ENCODE measurements around the gene NAV2.

NAV2 gene

DNA sequence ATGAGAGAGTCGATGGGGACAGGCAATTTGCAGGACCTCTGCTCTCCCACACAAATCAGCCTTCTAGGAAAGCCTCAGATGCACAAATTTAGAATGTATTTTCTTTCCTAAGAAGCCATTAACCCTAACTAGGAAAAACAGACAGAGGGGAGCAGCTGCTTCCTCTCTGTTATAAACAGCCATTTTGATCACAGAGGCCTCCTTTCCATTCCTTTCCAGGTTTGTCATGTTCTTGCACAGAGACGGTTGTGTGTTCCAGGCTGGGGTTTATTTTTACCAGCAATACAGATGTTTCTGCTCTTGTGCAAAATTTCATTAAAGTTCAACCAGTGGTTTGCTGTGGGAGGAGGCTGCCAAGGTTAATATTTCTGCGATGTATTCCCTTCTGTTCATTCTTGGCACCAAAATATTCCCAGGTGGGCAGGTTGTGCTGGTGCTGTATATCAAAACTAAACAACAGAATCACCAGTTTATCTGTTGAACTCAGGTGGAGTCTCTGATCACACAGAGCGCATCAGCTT, 90.2 kb downstream of the NAV2 start:
- no peak for DNase-seq (ENCODE audit: low read depth)
- in situ Hi-C loops (cut with HindIII; ENCODE audit: low sequenced_read_pairs), result no loop called here
- no peak overlapping the region for H3K4me3 ChIP-seq (ENCODE audit: low read depth, low read length)
- TF ChIP-seq, protein P1, sequence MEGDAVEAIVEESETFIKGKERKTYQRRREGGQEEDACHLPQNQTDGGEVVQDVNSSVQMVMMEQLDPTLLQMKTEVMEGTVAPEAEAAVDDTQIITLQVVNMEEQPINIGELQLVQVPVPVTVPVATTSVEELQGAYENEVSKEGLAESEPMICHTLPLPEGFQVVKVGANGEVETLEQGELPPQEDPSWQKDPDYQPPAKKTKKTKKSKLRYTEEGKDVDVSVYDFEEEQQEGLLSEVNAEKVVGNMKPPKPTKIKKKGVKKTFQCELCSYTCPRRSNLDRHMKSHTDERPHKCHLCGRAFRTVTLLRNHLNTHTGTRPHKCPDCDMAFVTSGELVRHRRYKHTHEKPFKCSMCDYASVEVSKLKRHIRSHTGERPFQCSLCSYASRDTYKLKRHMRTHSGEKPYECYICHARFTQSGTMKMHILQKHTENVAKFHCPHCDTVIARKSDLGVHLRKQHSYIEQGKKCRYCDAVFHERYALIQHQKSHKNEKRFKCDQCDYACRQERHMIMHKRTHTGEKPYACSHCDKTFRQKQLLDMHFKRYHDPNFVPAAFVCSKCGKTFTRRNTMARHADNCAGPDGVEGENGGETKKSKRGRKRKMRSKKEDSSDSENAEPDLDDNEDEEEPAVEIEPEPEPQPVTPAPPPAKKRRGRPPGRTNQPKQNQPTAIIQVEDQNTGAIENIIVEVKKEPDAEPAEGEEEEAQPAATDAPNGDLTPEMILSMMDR (IDR thresholded peaks at IDR 0.05; ENCODE audit: low read depth, low read length, missing control alignments), result no peak

DNA sequence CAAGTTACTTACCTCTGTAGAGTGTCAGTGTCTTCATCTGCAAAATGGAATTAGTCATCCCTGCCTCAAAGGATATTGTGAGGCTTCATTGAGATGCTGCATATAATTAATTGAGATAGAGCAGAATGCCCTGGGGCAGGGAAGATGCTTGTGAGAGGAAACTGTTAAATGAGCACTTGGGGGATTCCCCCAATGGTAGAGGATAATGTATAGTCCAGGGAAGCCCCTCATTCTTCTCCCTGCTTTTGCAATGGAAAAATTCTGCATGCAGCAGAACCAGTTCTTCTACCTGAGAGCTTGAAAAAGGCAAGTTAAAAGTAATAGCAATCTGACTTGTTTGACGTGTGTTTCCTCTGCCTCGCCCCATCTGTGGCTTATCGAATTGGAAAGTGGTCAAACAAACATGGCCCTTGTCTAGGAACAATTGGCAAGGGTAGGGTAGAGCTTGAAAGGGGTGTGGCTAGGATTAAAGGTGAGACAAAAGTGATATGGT, 90.9 kb downstream of the NAV2 start:
- no peak for DNase-seq (ENCODE audit: low read depth)
- in situ Hi-C loops (cut with HindIII; ENCODE audit: low sequenced_read_pairs), result no loop called here
- H3K4me3 ChIP-seq (ENCODE audit: low read depth, low read length), result no peak overlapping the region
- TF ChIP-seq, protein P1 (IDR thresholded peaks at IDR 0.05; ENCODE audit: low read depth, low read length, missing control alignments), result no peak

DNA sequence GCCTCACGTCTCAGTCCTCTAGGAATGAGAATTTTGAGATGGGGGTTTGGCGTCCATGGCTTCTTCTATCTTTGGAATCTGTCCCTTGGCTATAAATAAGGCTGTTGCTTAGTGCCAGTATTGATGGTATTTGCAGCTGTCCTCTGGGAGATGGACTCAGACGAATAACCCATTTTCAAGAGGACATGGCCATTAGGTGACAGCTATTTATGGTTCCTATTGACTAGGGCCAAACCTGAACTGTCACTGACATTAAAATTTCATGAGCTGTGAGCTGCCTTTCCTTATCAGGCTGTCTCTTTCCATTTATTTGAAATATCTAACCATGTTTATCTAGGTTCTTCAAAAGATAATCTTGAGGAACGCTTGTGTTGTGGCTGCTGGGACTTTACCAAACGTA, 92.7 kb downstream of the NAV2 start:
- no peak overlapping the region for H3K4me3 ChIP-seq (ENCODE audit: low read depth, low read length)
- no peak for DNase-seq (ENCODE audit: low read depth)
- TF ChIP-seq, protein P1 (IDR thresholded peaks at IDR 0.05; ENCODE audit: low read depth, low read length, missing control alignments), result no peak
- in situ Hi-C loops (cut with HindIII; ENCODE audit: low sequenced_read_pairs), result no loop called here

DNA sequence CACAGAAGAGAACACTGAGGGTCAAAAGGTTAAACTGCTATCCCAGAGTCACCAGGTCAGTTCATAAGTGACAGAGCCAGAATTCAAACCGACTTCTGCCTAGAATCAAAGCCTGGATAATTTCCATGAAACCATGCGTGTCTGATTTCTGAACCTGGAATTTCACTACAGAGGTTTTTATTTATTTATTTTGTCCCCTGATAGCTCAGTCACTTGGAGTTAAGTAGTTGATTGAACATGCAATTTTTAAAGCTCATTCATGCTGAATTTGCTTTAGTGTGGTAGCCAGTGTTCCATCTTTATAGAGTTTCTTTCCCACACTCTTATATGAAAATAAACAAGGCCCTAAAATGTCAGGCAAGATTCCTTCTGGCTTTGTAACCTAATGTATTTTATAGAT, 93.2 kb downstream of the NAV2 start:
- peak; percentile 27 for DNase-seq (ENCODE audit: low read depth)
- H3K4me3 ChIP-seq (ENCODE audit: low read depth, low read length), result no peak overlapping the region
- in situ Hi-C loops (cut with HindIII; ENCODE audit: low sequenced_read_pairs), result no loop called here
- TF ChIP-seq, protein P1 (IDR thresholded peaks at IDR 0.05; ENCODE audit: low read depth, low read length, missing control alignments), result no peak

DNA sequence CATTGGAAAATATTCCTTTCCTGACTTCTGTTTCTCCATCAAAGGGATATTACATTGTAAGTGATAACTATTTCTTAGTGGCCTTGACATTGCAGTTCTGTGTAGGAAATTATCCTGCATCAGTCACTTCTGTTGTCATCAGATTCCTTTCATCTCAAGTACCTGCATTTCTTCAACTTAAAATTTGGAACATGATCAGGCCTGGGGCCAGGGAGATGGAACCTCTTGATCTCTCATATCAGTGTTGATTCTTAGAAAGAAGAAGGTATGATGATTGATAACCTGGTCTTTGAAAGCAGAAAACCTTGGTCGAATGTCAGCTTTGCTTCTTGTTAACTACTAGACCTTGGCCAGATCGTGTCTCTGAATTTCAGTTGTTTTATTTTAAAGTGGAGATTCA, 93.6 kb downstream of the NAV2 start:
- TF ChIP-seq, protein P1 (IDR thresholded peaks at IDR 0.05; ENCODE audit: low read depth, low read length, missing control alignments), result no peak
- no peak overlapping the region for H3K4me3 ChIP-seq (ENCODE audit: low read depth, low read length)
- DNase-seq (ENCODE audit: low read depth), result no peak
- in situ Hi-C loops (cut with HindIII; ENCODE audit: low sequenced_read_pairs), result no loop called here

DNA sequence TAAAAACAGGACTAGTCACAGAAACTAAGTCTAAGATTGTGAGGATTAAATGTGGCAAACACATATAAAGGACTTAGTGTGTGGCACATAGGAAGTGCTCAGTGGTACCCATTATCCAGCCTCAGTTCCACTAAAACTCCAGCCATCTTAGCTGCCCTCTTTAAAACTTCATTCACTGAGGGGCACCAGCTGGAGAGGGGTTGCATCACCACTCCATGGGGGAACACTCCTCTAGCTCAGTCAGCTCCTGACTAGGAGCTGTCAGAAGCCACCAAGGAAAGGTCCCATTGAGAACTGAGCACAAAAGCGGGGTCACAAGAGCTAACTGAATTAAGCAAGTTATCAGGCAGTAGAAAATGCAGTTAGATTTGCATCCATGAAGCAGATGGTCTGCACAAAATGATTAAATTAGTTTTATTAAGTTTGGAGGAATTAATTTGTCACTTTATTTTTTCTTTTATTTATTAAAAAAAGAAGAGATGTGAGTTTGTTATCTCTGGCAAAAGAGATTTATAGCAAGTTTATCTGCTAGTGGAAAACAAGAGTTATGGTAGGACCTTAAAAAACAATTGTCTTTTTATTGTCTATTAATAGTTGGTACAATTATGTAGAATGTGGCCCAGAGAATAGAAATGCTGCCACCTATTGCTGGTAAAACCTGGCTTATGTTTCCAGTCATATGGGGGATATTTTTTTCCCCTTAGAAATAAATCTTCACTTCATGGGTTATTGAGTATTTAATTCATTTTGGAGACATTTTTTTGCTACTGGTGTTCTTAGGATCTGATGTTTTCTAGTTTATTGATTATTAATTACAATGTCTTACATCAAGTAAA, 95.7 kb downstream of the NAV2 start:
- H3K4me3 ChIP-seq (ENCODE audit: low read depth, low read length), result no peak overlapping the region
- in situ Hi-C loops (cut with HindIII; ENCODE audit: low sequenced_read_pairs), result no loop called here
- TF ChIP-seq, protein P1 (IDR thresholded peaks at IDR 0.05; ENCODE audit: low read depth, low read length, missing control alignments), result no peak
- DNase-seq (ENCODE audit: low read depth), result no peak

All from astrocyte of the cerebellum (primary cell).